Stimulated activated CD8-positive, alpha-beta memory T cell treated with anti-CD3 and anti-CD28 coated beads, Interleukin-12 subunit alpha, Interleukin-12 subunit beta, amount 100 ng/mL, for 24 hours (primary cell): ENCODE results near the gene MIF4GD.
"Not testable (repeated sequence)": the region's sequence is repeated elsewhere in the genome, so short reads cannot be mapped to it uniquely, and the experiment has no call there.

Experiments used
- DNase-seq: peaks from one replicate; pipeline ENCODE4 v3.0.0-alpha.2; 2020; ENCODE audit errors: extremely low read depth

The MIF4GD gene

GRCh38 chr17:75270966-75271232, at the start of gene MIF4GD:
Gene MIF4GD (minus strand): TSS chr17:75271231. CDS start chr17:75270195, 1,036 bp downstream.
- no peak for DNase-seq

GRCh38 chr17:75319904-75320691, 49.1 kb upstream of the MIF4GD start:
- DNase-seq, result no peak

- no peak for DNase-seq
Observed at GRCh38 chr17:75318615-75319222, 47.7 kb upstream of the MIF4GD start.

GRCh38 chr17:75318211-75318610, 47.2 kb upstream of the MIF4GD start:
- no peak for DNase-seq

- DNase-seq, result no peak
Observed at GRCh38 chr17:75317671-75318070, 46.6 kb upstream of the MIF4GD start.

- no peak for DNase-seq
Observed at GRCh38 chr17:75316253-75316652, 45.2 kb upstream of the MIF4GD start.

GRCh38 chr17:75315541-75316243, 44.7 kb upstream of the MIF4GD start:
- DNase-seq, result no peak

GRCh38 chr17:75313941-75314551, 43.0 kb upstream of the MIF4GD start:
- DNase-seq, result no peak

- DNase-seq, result no peak
Observed at GRCh38 chr17:75308732-75309629, 38.0 kb upstream of the MIF4GD start.

GRCh38 chr17:75307957-75308731, 37.1 kb upstream of the MIF4GD start:
- no peak for DNase-seq

GRCh38 chr17:75301502-75302206, 30.6 kb upstream of the MIF4GD start:
- no peak for DNase-seq

GRCh38 chr17:75301049-75301448, 30.0 kb upstream of the MIF4GD start:
- DNase-seq, result no peak

- no peak for DNase-seq
Observed at GRCh38 chr17:75300280-75300679, 29.2 kb upstream of the MIF4GD start.

GRCh38 chr17:75295201-75296158, 24.4 kb upstream of the MIF4GD start:
- no peak for DNase-seq

- DNase-seq, result not testable (repeated sequence)
Observed at GRCh38 chr17:75292810-75293448, 21.9 kb upstream of the MIF4GD start.

GRCh38 chr17:75289832-75290337, 18.9 kb upstream of the MIF4GD start:
- DNase-seq, result no peak

GRCh38 chr17:75289115-75289831, 18.2 kb upstream of the MIF4GD start, which contains the start of gene SLC25A19:
Gene SLC25A19 (minus strand): TSS chr17:75289433. CDS start chr17:75286764, 2,669 bp downstream.
- DNase-seq, result peak; percentile 92

GRCh38 chr17:75288770-75289114, 17.7 kb upstream of the MIF4GD start:
- no peak for DNase-seq
